H9 (cell line): Measurements from ENCODE around the gene MAPK7. TPM values are rescaled to one million over a fixed set of nuclear protein-coding genes. Genes with fewer than 3 reads are reported as not detected.

Experiments used
- DNase-seq: peaks from one replicate; pipeline ENCODE4 v3.0.0-alpha.2; 2017
- H2AFZ ChIP-seq: one replicate; pipeline ENCODE4 v1.6.1; 2013; ENCODE audit warnings: mild to moderate bottlenecking, low read length, control low read depth, moderate library complexity
- H2AK5ac ChIP-seq: 2 replicates; pipeline ENCODE4 v1.6.1; 2013; ENCODE audit warnings: low read length, control low read depth, mixed read lengths; ENCODE audit not compliant: insufficient read length
- H2BK120ac ChIP-seq: one replicate; pipeline ENCODE4 v1.6.1; 2013; ENCODE audit warnings: low read depth, mild to moderate bottlenecking, low read length, control low read depth, inconsistent platforms; ENCODE audit not compliant: poor library complexity, severe bottlenecking
- H2BK12ac ChIP-seq: 2 replicates; pipeline ENCODE4 v1.6.1; 2013; ENCODE audit warnings: low read length, control low read depth, mixed read lengths, low read depth; ENCODE audit not compliant: insufficient read length
- H2BK15ac ChIP-seq: 2 replicates; pipeline ENCODE4 v1.6.1; 2013; ENCODE audit warnings: low read depth, low read length, control low read depth
- H2BK20ac ChIP-seq: one replicate; pipeline ENCODE4 v1.6.1; 2013; ENCODE audit warnings: low read depth, mild to moderate bottlenecking, low read length, control low read depth, inconsistent platforms; ENCODE audit not compliant: poor library complexity, severe bottlenecking
- H2BK5ac ChIP-seq: 2 replicates; pipeline ENCODE4 v1.6.1; 2013; ENCODE audit warnings: low read length, control low read depth, mixed read lengths; ENCODE audit not compliant: insufficient read length
- H3K14ac ChIP-seq: 2 replicates; pipeline ENCODE4 v1.6.1; 2013; ENCODE audit warnings: low read length, control low read depth; ENCODE audit not compliant: insufficient read depth
- H3K18ac ChIP-seq: 2 replicates; pipeline ENCODE4 v1.6.1; 2013; ENCODE audit warnings: low read depth, mild to moderate bottlenecking, mixed read lengths, low read length, control low read depth; ENCODE audit not compliant: insufficient read length
- H3K23ac ChIP-seq: 2 replicates; pipeline ENCODE4 v1.6.1; 2013; ENCODE audit warnings: low read length, control low read depth, mixed read lengths, low read depth; ENCODE audit not compliant: insufficient read length
- H3K23me2 ChIP-seq: 2 replicates; pipeline ENCODE4 v1.6.1; 2013; ENCODE audit warnings: low read depth, mild to moderate bottlenecking, mixed read lengths, low read length, control low read depth; ENCODE audit not compliant: insufficient read length, poor library complexity, severe bottlenecking
- H3K27ac ChIP-seq: 2 replicates; pipeline ENCODE4 v1.5.1; 2013; ENCODE audit warnings: low read length, control low read depth, mixed read lengths, low read depth; ENCODE audit not compliant: insufficient read length
- H3K27me3 ChIP-seq: 2 replicates; pipeline ENCODE4 v1.6.1; 2013; ENCODE audit warnings: low read length, control low read depth, inconsistent platforms; ENCODE audit not compliant: insufficient read depth
- H3K4ac ChIP-seq: 2 replicates; pipeline ENCODE4 v1.6.1; 2013; ENCODE audit warnings: low read depth, mild to moderate bottlenecking, control low read depth, inconsistent platforms, low read length, moderate library complexity
- H3K4me1 ChIP-seq: 2 replicates; pipeline ENCODE4 v1.6.1; 2013; ENCODE audit warnings: low read length, control low read depth, inconsistent platforms; ENCODE audit not compliant: insufficient read depth
- H3K4me2 ChIP-seq: 2 replicates; pipeline ENCODE4 v1.6.1; 2013; ENCODE audit warnings: low read length, control low read depth, mixed read lengths; ENCODE audit not compliant: insufficient read length, insufficient read depth
- H3K56ac ChIP-seq: 2 replicates; pipeline ENCODE4 v1.6.1; 2013; ENCODE audit warnings: low read depth, mild to moderate bottlenecking, mixed read lengths, low read length, control low read depth; ENCODE audit not compliant: insufficient read length
- H3K79me1 ChIP-seq: 2 replicates; pipeline ENCODE4 v1.6.1; 2013; ENCODE audit warnings: low read depth, mild to moderate bottlenecking, moderate library complexity, low read length, control low read depth, inconsistent platforms; ENCODE audit not compliant: insufficient read depth, poor library complexity, severe bottlenecking
- H3K79me2 ChIP-seq: 2 replicates; pipeline ENCODE4 v1.6.1; 2013; ENCODE audit warnings: low read length, control low read depth, inconsistent platforms; ENCODE audit not compliant: insufficient read depth
- H3K9ac ChIP-seq: 2 replicates; pipeline ENCODE4 v1.6.1; 2013; ENCODE audit warnings: low read length, control low read depth, mixed read lengths; ENCODE audit not compliant: insufficient read length; ENCODE audit errors: extremely low read depth
- H3K9me3 ChIP-seq: one replicate; pipeline ENCODE4 v1.6.1; 2013; ENCODE audit warnings: low read depth, low read length, inconsistent platforms; ENCODE audit not compliant: control insufficient read depth
- H3T11ph ChIP-seq: one replicate; pipeline ENCODE4 v1.6.1; 2013; ENCODE audit warnings: mild to moderate bottlenecking, low read length, control low read depth, inconsistent platforms
- H4K20me1 ChIP-seq: one replicate; pipeline ENCODE4 v1.6.1; 2013; ENCODE audit not compliant: control insufficient read depth, insufficient read length, insufficient read depth
- H4K5ac ChIP-seq: 2 replicates; pipeline ENCODE4 v1.6.1; 2013; ENCODE audit warnings: low read depth, mild to moderate bottlenecking, mixed read lengths, low read length, control low read depth; ENCODE audit not compliant: insufficient read length
- H4K8ac ChIP-seq: replicated peaks from 2 replicates; pipeline ENCODE4 v1.6.1; 2013; ENCODE audit warnings: low read length, control low read depth, mixed read lengths, low read depth; ENCODE audit not compliant: insufficient read length
- H4K91ac ChIP-seq: 2 replicates; pipeline ENCODE4 v1.6.1; 2013; ENCODE audit warnings: low read depth, mild to moderate bottlenecking, moderate library complexity, mixed read lengths, low read length, control low read depth; ENCODE audit not compliant: insufficient read length
- H3K27ac Mint-ChIP-seq, 3 experiments: 2 replicates in 2 of 3; 3 replicates in 1 of 3; pipeline ENCODE4 v1.8.0; 2020 to 2021; ENCODE audit warnings: mixed read lengths in 3 of 3, mild to moderate bottlenecking in 1 of 3, moderate library complexity in 1 of 3
- H3K27me3 Mint-ChIP-seq: 2 replicates; pipeline ENCODE4 v1.8.0; 2021; ENCODE audit warnings: low read depth, mild to moderate bottlenecking, moderate library complexity, mixed read lengths
- H3K36me3 Mint-ChIP-seq, 3 experiments: 2 replicates in 2 of 3; 3 replicates in 1 of 3; pipeline ENCODE4 v1.8.0; 2020 to 2021; ENCODE audit warnings: low read depth in 3 of 3, mixed read lengths in 3 of 3; ENCODE audit not compliant: insufficient read depth in 1 of 3
- H3K4me1 Mint-ChIP-seq, 2 experiments: 2 replicates each; pipeline ENCODE4 v1.8.0; 2020; ENCODE audit warnings: mixed read lengths in 2 of 2
- H3K4me3 Mint-ChIP-seq, 2 experiments: 2 replicates in 1 of 2; 3 replicates in 1 of 2; pipeline ENCODE4 v1.8.0; 2020 to 2021; ENCODE audit warnings: mild to moderate bottlenecking in 2 of 2, mixed read lengths in 2 of 2, moderate library complexity in 1 of 2
- H3K9me3 Mint-ChIP-seq, 2 experiments: 2 replicates in 1 of 2; 3 replicates in 1 of 2; pipeline ENCODE4 v1.8.0; 2020; ENCODE audit warnings: mild to moderate bottlenecking in 2 of 2, mixed read lengths in 2 of 2, moderate library complexity in 1 of 2
- CTCF ChIP-seq: fragments of 200-600 bp; sonication (generic); conservative IDR thresholded peaks from 3 replicates; pipeline ENCODE4 v1.8.0; 2021; ENCODE audit warnings: antibody characterized with exemption, mild to moderate bottlenecking
- WGBS: extraction: QIAGEN DNeasy Blood & Tissue Kit; methylation state at CpG from one replicate; pipeline ENCODE4 v1.1.7; 2013; ENCODE audit warnings: missing lambda C conversion rate, low lambda C conversion rate, mixed read lengths; ENCODE audit not compliant: insufficient read length; ENCODE audit errors: extremely low coverage; 5-methylcytosine and 5-hydroxymethylcytosine counted together
- total RNA-seq: library from RNA; stranded (reverse); gene quantifications from 2 replicates; pipeline ENCODE4 v1.2.1, GENCODE V29; 2021

Gene MAPK7
- total RNA-seq, 1 experiment from 2014 or later, result 43.8 TPM

- DNase-seq, result no peak
- Histone ChIP-seq H2AK5ac (no peak overlapping the region), H2BK20ac (no peak overlapping the region), H3T11ph (no peak overlapping the region), H3K4ac (no peak overlapping the region), H3K27ac (no peak overlapping the region), H3K9ac (no peak overlapping the region), H3K23me2 (no peaks in the 10 kb centered on the region), H3K56ac (no peak overlapping the region), H3K18ac (no peak overlapping the region), H3K23ac (no peak overlapping the region), H3K9me3 (no peaks in the 10 kb centered on the region), H4K20me1 (no peaks in the 10 kb centered on the region), H3K4me2 (no peak overlapping the region), H2BK5ac (no peak overlapping the region), H4K5ac (no peak overlapping the region), H2AFZ (no peak overlapping the region), H4K8ac (no peak overlapping the region), H2BK120ac (no peak overlapping the region), H3K27me3 (no peaks in the 10 kb centered on the region), H3K14ac (no peak overlapping the region), H3K4me1 (no peaks in the 10 kb centered on the region), H4K91ac (no peak overlapping the region), H2BK15ac (no peak overlapping the region), H3K79me1 (no peaks in the 10 kb centered on the region), H2BK12ac (no peak overlapping the region), H3K79me2 (no peaks in the 10 kb centered on the region)
- no peak overlapping the region; a peak in 1 of 7 replicates for H3K27ac Mint-ChIP-seq
- WGBS, result no CpG with 5 or more reads among the region's 8 CpGs
- H3K4me1 Mint-ChIP-seq, result peaks cover 34 to 42% of the 10 kb centered on the region in 2 experiments
- peaks cover 2 to 6% (median 3%) of the 10 kb centered on the region in 3 experiments; a peak in 2 of 7 replicates for H3K36me3 Mint-ChIP-seq
- H3K27me3 Mint-ChIP-seq, result no peaks in the 10 kb centered on the region; the same call in 1 of the 2 replicates
- peaks cover 2 to 4% of the 10 kb centered on the region in 2 experiments; a peak in 2 of 5 replicates for H3K9me3 Mint-ChIP-seq
- TF ChIP-seq CTCF, result no peak
- H3K4me3 Mint-ChIP-seq, result no peak overlapping the region
Measured at GRCh38 chr17:19424934-19425868, 46.9 kb downstream of the MAPK7 start.
